H9 (cell line): ENCODE measurements around the gene COL4A2. TPM values are rescaled to one million over a fixed set of nuclear protein-coding genes. Genes with fewer than 3 reads are reported as not detected.

Experiments used
- DNase-seq: peaks from one replicate; pipeline ENCODE4 v3.0.0-alpha.2; 2017
- H2AFZ ChIP-seq: one replicate; pipeline ENCODE4 v1.6.1; 2013; ENCODE audit warnings: mild to moderate bottlenecking, low read length, control low read depth, moderate library complexity
- H2AK5ac ChIP-seq: 2 replicates; pipeline ENCODE4 v1.6.1; 2013; ENCODE audit warnings: low read length, control low read depth, mixed read lengths; ENCODE audit not compliant: insufficient read length
- H2BK120ac ChIP-seq: one replicate; pipeline ENCODE4 v1.6.1; 2013; ENCODE audit warnings: low read depth, mild to moderate bottlenecking, low read length, control low read depth, inconsistent platforms; ENCODE audit not compliant: poor library complexity, severe bottlenecking
- H2BK12ac ChIP-seq: 2 replicates; pipeline ENCODE4 v1.6.1; 2013; ENCODE audit warnings: low read length, control low read depth, mixed read lengths, low read depth; ENCODE audit not compliant: insufficient read length
- H2BK15ac ChIP-seq: 2 replicates; pipeline ENCODE4 v1.6.1; 2013; ENCODE audit warnings: low read depth, low read length, control low read depth
- H2BK20ac ChIP-seq: one replicate; pipeline ENCODE4 v1.6.1; 2013; ENCODE audit warnings: low read depth, mild to moderate bottlenecking, low read length, control low read depth, inconsistent platforms; ENCODE audit not compliant: poor library complexity, severe bottlenecking
- H2BK5ac ChIP-seq: 2 replicates; pipeline ENCODE4 v1.6.1; 2013; ENCODE audit warnings: low read length, control low read depth, mixed read lengths; ENCODE audit not compliant: insufficient read length
- H3K14ac ChIP-seq: 2 replicates; pipeline ENCODE4 v1.6.1; 2013; ENCODE audit warnings: low read length, control low read depth; ENCODE audit not compliant: insufficient read depth
- H3K18ac ChIP-seq: 2 replicates; pipeline ENCODE4 v1.6.1; 2013; ENCODE audit warnings: low read depth, mild to moderate bottlenecking, mixed read lengths, low read length, control low read depth; ENCODE audit not compliant: insufficient read length
- H3K23ac ChIP-seq: 2 replicates; pipeline ENCODE4 v1.6.1; 2013; ENCODE audit warnings: low read length, control low read depth, mixed read lengths, low read depth; ENCODE audit not compliant: insufficient read length
- H3K23me2 ChIP-seq: 2 replicates; pipeline ENCODE4 v1.6.1; 2013; ENCODE audit warnings: low read depth, mild to moderate bottlenecking, mixed read lengths, low read length, control low read depth; ENCODE audit not compliant: insufficient read length, poor library complexity, severe bottlenecking
- H3K27ac ChIP-seq: 2 replicates; pipeline ENCODE4 v1.5.1; 2013; ENCODE audit warnings: low read length, control low read depth, mixed read lengths, low read depth; ENCODE audit not compliant: insufficient read length
- H3K27me3 ChIP-seq: 2 replicates; pipeline ENCODE4 v1.6.1; 2013; ENCODE audit warnings: low read length, control low read depth, inconsistent platforms; ENCODE audit not compliant: insufficient read depth
- H3K4ac ChIP-seq: 2 replicates; pipeline ENCODE4 v1.6.1; 2013; ENCODE audit warnings: low read depth, mild to moderate bottlenecking, control low read depth, inconsistent platforms, low read length, moderate library complexity
- H3K4me1 ChIP-seq: 2 replicates; pipeline ENCODE4 v1.6.1; 2013; ENCODE audit warnings: low read length, control low read depth, inconsistent platforms; ENCODE audit not compliant: insufficient read depth
- H3K4me2 ChIP-seq: 2 replicates; pipeline ENCODE4 v1.6.1; 2013; ENCODE audit warnings: low read length, control low read depth, mixed read lengths; ENCODE audit not compliant: insufficient read length, insufficient read depth
- H3K56ac ChIP-seq: 2 replicates; pipeline ENCODE4 v1.6.1; 2013; ENCODE audit warnings: low read depth, mild to moderate bottlenecking, mixed read lengths, low read length, control low read depth; ENCODE audit not compliant: insufficient read length
- H3K79me1 ChIP-seq: 2 replicates; pipeline ENCODE4 v1.6.1; 2013; ENCODE audit warnings: low read depth, mild to moderate bottlenecking, moderate library complexity, low read length, control low read depth, inconsistent platforms; ENCODE audit not compliant: insufficient read depth, poor library complexity, severe bottlenecking
- H3K79me2 ChIP-seq: 2 replicates; pipeline ENCODE4 v1.6.1; 2013; ENCODE audit warnings: low read length, control low read depth, inconsistent platforms; ENCODE audit not compliant: insufficient read depth
- H3K9ac ChIP-seq: 2 replicates; pipeline ENCODE4 v1.6.1; 2013; ENCODE audit warnings: low read length, control low read depth, mixed read lengths; ENCODE audit not compliant: insufficient read length; ENCODE audit errors: extremely low read depth
- H3K9me3 ChIP-seq: one replicate; pipeline ENCODE4 v1.6.1; 2013; ENCODE audit warnings: low read depth, low read length, inconsistent platforms; ENCODE audit not compliant: control insufficient read depth
- H3T11ph ChIP-seq: one replicate; pipeline ENCODE4 v1.6.1; 2013; ENCODE audit warnings: mild to moderate bottlenecking, low read length, control low read depth, inconsistent platforms
- H4K20me1 ChIP-seq: one replicate; pipeline ENCODE4 v1.6.1; 2013; ENCODE audit not compliant: control insufficient read depth, insufficient read length, insufficient read depth
- H4K5ac ChIP-seq: 2 replicates; pipeline ENCODE4 v1.6.1; 2013; ENCODE audit warnings: low read depth, mild to moderate bottlenecking, mixed read lengths, low read length, control low read depth; ENCODE audit not compliant: insufficient read length
- H4K8ac ChIP-seq: replicated peaks from 2 replicates; pipeline ENCODE4 v1.6.1; 2013; ENCODE audit warnings: low read length, control low read depth, mixed read lengths, low read depth; ENCODE audit not compliant: insufficient read length
- H4K91ac ChIP-seq: 2 replicates; pipeline ENCODE4 v1.6.1; 2013; ENCODE audit warnings: low read depth, mild to moderate bottlenecking, moderate library complexity, mixed read lengths, low read length, control low read depth; ENCODE audit not compliant: insufficient read length
- H3K27ac Mint-ChIP-seq, 3 experiments: 2 replicates in 2 of 3; 3 replicates in 1 of 3; pipeline ENCODE4 v1.8.0; 2020 to 2021; ENCODE audit warnings: mixed read lengths in 3 of 3, mild to moderate bottlenecking in 1 of 3, moderate library complexity in 1 of 3
- H3K27me3 Mint-ChIP-seq: 2 replicates; pipeline ENCODE4 v1.8.0; 2021; ENCODE audit warnings: low read depth, mild to moderate bottlenecking, moderate library complexity, mixed read lengths
- H3K36me3 Mint-ChIP-seq, 3 experiments: 2 replicates in 2 of 3; 3 replicates in 1 of 3; pipeline ENCODE4 v1.8.0; 2020 to 2021; ENCODE audit warnings: low read depth in 3 of 3, mixed read lengths in 3 of 3; ENCODE audit not compliant: insufficient read depth in 1 of 3
- H3K4me1 Mint-ChIP-seq, 2 experiments: 2 replicates each; pipeline ENCODE4 v1.8.0; 2020; ENCODE audit warnings: mixed read lengths in 2 of 2
- H3K4me3 Mint-ChIP-seq, 2 experiments: 2 replicates in 1 of 2; 3 replicates in 1 of 2; pipeline ENCODE4 v1.8.0; 2020 to 2021; ENCODE audit warnings: mild to moderate bottlenecking in 2 of 2, mixed read lengths in 2 of 2, moderate library complexity in 1 of 2
- H3K9me3 Mint-ChIP-seq, 2 experiments: 2 replicates in 1 of 2; 3 replicates in 1 of 2; pipeline ENCODE4 v1.8.0; 2020; ENCODE audit warnings: mild to moderate bottlenecking in 2 of 2, mixed read lengths in 2 of 2, moderate library complexity in 1 of 2
- WGBS: extraction: QIAGEN DNeasy Blood & Tissue Kit; methylation state at CpG from one replicate; pipeline ENCODE4 v1.1.7; 2013; ENCODE audit warnings: missing lambda C conversion rate, low lambda C conversion rate, mixed read lengths; ENCODE audit not compliant: insufficient read length; ENCODE audit errors: extremely low coverage; 5-methylcytosine and 5-hydroxymethylcytosine counted together
- total RNA-seq: library from RNA; stranded (reverse); gene quantifications from 2 replicates; pipeline ENCODE4 v1.2.1, GENCODE V29; 2021
- TF ChIP-seq, protein P1 (sequence below): fragments of 200-600 bp; sonication (generic); conservative IDR thresholded peaks from 3 replicates; pipeline ENCODE4 v1.8.0; 2021; ENCODE audit warnings: antibody characterized with exemption, mild to moderate bottlenecking

The COL4A2 gene
- total RNA-seq, 1 experiment from 2014 or later: 76.5 TPM

DNA sequence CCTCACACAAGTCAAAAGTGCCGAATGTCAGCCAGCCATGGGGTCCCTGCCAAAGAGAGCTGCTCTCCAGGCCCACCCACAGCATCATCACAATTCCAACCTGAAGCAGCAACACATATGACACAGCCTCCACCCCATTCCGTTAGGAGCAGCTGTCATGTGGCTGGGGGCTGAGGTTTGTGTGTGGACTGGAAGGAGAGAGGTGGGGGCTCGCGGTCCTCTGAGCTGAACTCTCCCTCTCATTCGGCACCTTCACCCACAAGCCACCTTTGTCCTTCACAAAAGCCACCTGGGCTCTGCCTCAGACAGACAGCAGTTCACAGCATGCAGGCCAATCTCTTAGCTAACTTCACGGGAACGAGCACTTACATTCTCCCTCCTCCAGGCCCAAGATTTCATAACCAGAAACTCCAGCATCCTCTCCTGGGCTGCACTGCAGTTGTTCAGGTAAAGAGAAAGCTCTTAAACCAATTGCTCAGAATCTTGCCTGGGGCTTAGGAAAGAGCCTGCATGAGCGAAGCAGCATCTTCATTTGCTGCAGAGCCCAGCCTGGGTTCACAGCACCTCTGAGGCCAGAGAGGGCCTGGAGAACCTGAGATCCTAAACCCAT lies 247.2 kb downstream of the COL4A2 start:
- no peak overlapping the region for H2AK5ac ChIP-seq
- H3K4me3 Mint-ChIP-seq: no peak overlapping the region
- no peaks in the 10 kb centered on the region for H3K27me3 ChIP-seq
- no CpG with 5 or more reads among the region's 8 CpGs for WGBS
- no peak overlapping the region for H2BK12ac ChIP-seq
- H3K27ac Mint-ChIP-seq: no peak overlapping the region
- no peaks in the 10 kb centered on the region for H4K20me1 ChIP-seq
- H3K9me3 ChIP-seq: no peaks in the 10 kb centered on the region
- no peak overlapping the region for H3K9ac ChIP-seq
- H3K18ac ChIP-seq: no peak overlapping the region
- no peak overlapping the region for H3K27ac ChIP-seq
- no peaks in the 10 kb centered on the region for H3K4me1 ChIP-seq
- no peak overlapping the region for H2BK15ac ChIP-seq
- no peak overlapping the region for H2BK120ac ChIP-seq
- H3K79me2 ChIP-seq: peaks cover 10% of the 10 kb centered on the region; the same call in 1 of the 2 replicates
- H3K27me3 Mint-ChIP-seq: no peaks in the 10 kb centered on the region
- no peak overlapping the region for H4K5ac ChIP-seq
- H3K79me1 ChIP-seq: no peaks in the 10 kb centered on the region
- H3K56ac ChIP-seq: no peak overlapping the region
- no peak overlapping the region for H2AFZ ChIP-seq
- H3T11ph ChIP-seq: no peak overlapping the region
- TF ChIP-seq, protein P1, sequence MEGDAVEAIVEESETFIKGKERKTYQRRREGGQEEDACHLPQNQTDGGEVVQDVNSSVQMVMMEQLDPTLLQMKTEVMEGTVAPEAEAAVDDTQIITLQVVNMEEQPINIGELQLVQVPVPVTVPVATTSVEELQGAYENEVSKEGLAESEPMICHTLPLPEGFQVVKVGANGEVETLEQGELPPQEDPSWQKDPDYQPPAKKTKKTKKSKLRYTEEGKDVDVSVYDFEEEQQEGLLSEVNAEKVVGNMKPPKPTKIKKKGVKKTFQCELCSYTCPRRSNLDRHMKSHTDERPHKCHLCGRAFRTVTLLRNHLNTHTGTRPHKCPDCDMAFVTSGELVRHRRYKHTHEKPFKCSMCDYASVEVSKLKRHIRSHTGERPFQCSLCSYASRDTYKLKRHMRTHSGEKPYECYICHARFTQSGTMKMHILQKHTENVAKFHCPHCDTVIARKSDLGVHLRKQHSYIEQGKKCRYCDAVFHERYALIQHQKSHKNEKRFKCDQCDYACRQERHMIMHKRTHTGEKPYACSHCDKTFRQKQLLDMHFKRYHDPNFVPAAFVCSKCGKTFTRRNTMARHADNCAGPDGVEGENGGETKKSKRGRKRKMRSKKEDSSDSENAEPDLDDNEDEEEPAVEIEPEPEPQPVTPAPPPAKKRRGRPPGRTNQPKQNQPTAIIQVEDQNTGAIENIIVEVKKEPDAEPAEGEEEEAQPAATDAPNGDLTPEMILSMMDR: no peak
- no peak overlapping the region for H3K23ac ChIP-seq
- no peak for DNase-seq
- H3K4me1 Mint-ChIP-seq: peaks cover 13 to 26% of the 10 kb centered on the region in 2 experiments
- H3K9me3 Mint-ChIP-seq: peaks cover 3 to 6% of the 10 kb centered on the region in 2 experiments; a peak in 1 of 5 replicates
- H3K14ac ChIP-seq: no peak overlapping the region
- no peaks in the 10 kb centered on the region for H3K23me2 ChIP-seq
- no peak overlapping the region for H3K4ac ChIP-seq
- H4K8ac ChIP-seq: no peak overlapping the region
- no peak overlapping the region for H2BK20ac ChIP-seq
- no peak overlapping the region for H3K4me2 ChIP-seq
- H3K36me3 Mint-ChIP-seq: peaks cover 8 to 13% (median 10%) of the 10 kb centered on the region in 3 experiments
- H2BK5ac ChIP-seq: no peak overlapping the region
- no peak overlapping the region for H4K91ac ChIP-seq
